ENCODE data around the gene SLC22A4. TPM values are rescaled to one million over a fixed set of nuclear protein-coding genes. Genes with fewer than 3 reads are reported as not detected.

Gene SLC22A4
- total RNA-seq, 2 experiments from 2014 or later: 0.16 to 0.22 TPM

DNA sequence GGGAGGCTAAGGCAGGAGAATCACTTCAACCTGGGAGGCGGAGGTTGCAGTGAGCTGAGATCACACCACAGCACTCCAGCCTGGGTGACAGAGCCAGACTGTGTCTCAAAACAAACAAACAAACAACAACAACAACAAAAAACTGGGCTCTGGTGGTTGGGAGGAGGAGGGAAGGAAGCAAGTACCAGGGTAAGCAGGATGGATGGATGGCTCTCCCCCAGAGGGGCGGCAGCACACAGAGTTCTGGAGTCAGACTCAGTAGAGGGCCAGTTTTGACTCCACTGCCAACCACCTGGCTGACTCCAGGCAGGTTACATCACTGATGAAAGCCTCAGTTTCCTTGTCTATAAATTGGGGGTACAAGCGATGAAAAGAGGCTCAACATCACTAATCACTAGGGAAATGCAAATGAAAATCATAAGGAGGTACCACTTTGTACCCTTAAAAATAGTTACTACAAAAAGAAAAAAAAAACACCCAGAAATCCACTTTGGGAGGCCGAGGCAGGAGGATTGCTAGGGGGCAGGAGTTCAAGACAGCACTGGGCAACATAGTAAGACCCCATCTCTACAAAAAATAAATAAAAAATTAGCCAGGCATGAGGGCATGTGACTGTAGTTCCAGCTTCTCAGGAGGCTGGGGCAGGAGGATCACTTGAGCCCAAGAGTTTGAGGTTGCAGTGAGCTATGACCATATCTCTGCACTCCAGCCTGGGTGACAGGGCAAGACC lies 3.2 kb downstream of the SLC22A4 start:
- H3K27me3 Mint-ChIP-seq: peaks cover 31% of the 10 kb centered on the region
- H3K4me1 Mint-ChIP-seq (ENCODE audit: low read depth): peaks cover 10% of the 10 kb centered on the region
- Histone ChIP-seq H3K36me3 (ENCODE audit: insufficient read depth, low read length) (no peaks in the 10 kb centered on the region), H3K9me3 (ENCODE audit: control insufficient read depth in 1 of 2, insufficient read depth in 1 of 2, low read length in 2 of 2) (no peaks in the 10 kb centered on the region), H3K4me1 (ENCODE audit: insufficient read depth, low read length) (peaks cover 26% of the 10 kb centered on the region), H3K4me3 (ENCODE audit: low read length) (no peak overlapping the region), H3K27me3 (ENCODE audit: control insufficient read depth in 1 of 2, insufficient read depth in 2 of 2, low read length in 2 of 2) (peaks cover 10 to 16% of the 10 kb centered on the region in 2 experiments), H3K27ac (ENCODE audit: low read depth in 1 of 2, low read length in 2 of 2) (no peak overlapping the region)
- no peak overlapping the region for H3K27ac Mint-ChIP-seq
- intact Hi-C loops (cut with DNase I, micrococcal nuclease): no loop called here
- H3K4me3 Mint-ChIP-seq: no peak overlapping the region
- H3K36me3 Mint-ChIP-seq (ENCODE audit: low read depth): no peaks in the 10 kb centered on the region
- H3K9me3 Mint-ChIP-seq: no peaks in the 10 kb centered on the region
- POLR2A ChIA-PET: no interaction called here
- TF ChIP-seq, protein P1, sequence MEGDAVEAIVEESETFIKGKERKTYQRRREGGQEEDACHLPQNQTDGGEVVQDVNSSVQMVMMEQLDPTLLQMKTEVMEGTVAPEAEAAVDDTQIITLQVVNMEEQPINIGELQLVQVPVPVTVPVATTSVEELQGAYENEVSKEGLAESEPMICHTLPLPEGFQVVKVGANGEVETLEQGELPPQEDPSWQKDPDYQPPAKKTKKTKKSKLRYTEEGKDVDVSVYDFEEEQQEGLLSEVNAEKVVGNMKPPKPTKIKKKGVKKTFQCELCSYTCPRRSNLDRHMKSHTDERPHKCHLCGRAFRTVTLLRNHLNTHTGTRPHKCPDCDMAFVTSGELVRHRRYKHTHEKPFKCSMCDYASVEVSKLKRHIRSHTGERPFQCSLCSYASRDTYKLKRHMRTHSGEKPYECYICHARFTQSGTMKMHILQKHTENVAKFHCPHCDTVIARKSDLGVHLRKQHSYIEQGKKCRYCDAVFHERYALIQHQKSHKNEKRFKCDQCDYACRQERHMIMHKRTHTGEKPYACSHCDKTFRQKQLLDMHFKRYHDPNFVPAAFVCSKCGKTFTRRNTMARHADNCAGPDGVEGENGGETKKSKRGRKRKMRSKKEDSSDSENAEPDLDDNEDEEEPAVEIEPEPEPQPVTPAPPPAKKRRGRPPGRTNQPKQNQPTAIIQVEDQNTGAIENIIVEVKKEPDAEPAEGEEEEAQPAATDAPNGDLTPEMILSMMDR (IDR thresholded peaks at IDR 0.05): no peak
- no peak for ATAC-seq (ENCODE audit: poor library complexity)
- DNase-seq: no peak
- CTCF ChIA-PET: no interaction called here

DNA sequence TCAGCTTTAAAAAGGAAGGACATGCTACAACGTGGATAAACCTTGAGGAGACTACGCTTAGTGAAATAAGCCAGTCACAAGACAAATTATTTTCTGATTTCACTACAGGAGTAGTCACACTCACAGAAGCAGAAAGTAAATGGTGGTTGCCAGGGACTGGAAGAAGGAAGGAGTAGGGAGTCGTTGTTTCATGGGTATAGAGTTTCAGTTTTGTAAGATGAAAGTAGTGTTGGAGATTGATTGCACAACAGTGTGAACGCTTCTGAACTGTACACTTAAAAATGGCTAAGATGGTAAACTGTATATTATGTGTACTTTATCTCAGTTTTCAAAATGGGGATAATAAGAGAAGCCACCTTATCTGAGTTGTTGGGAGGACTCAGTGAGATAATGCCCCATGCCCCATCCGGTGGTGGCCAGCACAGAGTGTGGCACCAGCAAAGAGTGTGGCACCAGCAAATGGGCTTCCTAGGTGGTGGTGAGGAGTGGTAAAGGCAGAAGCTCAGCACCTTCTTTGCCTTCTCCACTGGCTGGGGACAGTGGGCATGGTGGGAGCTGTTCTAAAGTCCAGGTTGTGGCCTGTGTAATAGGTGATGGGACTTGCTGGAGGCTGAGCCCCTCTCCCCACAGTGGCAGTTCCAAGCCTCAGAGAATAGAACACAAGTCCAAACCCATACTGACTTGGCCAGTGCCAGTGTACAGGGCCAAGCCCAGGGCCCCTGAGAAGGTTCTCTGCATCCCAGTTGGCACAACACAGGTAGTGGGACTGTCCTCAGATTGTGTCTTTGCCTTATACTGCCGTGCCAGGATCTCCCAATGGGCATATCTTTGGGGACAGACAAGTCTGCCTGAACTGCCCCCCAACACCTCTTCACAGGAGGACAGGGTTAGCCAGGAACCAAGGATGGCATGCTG lies 4.4 kb downstream of the SLC22A4 start:
- H3K27me3 ChIP-seq (ENCODE audit: control insufficient read depth in 1 of 2, insufficient read depth in 2 of 2, low read length in 2 of 2): peaks cover 10 to 11% of the 10 kb centered on the region in 2 experiments
- no peak overlapping the region for H3K4me3 ChIP-seq (ENCODE audit: low read length)
- H3K36me3 ChIP-seq (ENCODE audit: insufficient read depth, low read length): no peaks in the 10 kb centered on the region
- intact Hi-C loops (cut with DNase I, micrococcal nuclease): no loop called here
- DNase-seq (peak in 1 of 14 experiments; percentile 19), ATAC-seq (ENCODE audit: poor library complexity) (no peak)
- Mint-ChIP-seq H3K36me3 (ENCODE audit: low read depth) (no peaks in the 10 kb centered on the region), H3K27me3 (peaks cover 27% of the 10 kb centered on the region), H3K9me3 (no peaks in the 10 kb centered on the region), H3K27ac (no peak overlapping the region), H3K4me3 (no peak overlapping the region), H3K4me1 (ENCODE audit: low read depth) (peaks cover 5% of the 10 kb centered on the region)
- no peaks in the 10 kb centered on the region for H3K9me3 ChIP-seq (ENCODE audit: control insufficient read depth in 1 of 2, insufficient read depth in 1 of 2, low read length in 2 of 2)
- no peak overlapping the region for H3K27ac ChIP-seq (ENCODE audit: low read depth in 1 of 2, low read length in 2 of 2)
- CTCF ChIA-PET: no interaction called here
- peaks cover 18% of the 10 kb centered on the region for H3K4me1 ChIP-seq (ENCODE audit: insufficient read depth, low read length)
- TF ChIP-seq, protein P1 (IDR thresholded peaks at IDR 0.05): no peak
- POLR2A ChIA-PET: no interaction called here

DNA sequence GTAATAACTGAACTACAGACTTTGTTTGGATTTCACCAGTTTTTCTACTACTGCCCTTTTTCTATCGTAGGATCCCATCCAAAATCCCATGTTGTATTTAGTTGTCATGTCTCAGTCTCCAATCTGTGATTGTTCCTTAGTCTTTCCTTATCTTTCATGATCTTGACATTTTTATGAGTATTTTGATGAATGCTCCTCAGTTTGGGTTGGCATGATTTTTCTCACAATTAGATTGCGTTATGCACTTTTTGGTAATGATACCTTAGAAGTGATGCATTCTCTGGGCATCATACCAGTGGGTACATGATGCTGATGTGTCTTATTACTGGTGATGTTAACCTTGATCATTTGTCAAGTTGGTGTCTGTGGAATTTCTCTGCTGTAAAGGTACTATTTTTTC lies 5.7 kb downstream of the SLC22A4 start:
- Histone ChIP-seq H3K27me3 (ENCODE audit: control insufficient read depth in 1 of 2, insufficient read depth in 2 of 2, low read length in 2 of 2) (peaks cover 8 to 10% of the 10 kb centered on the region in 2 experiments), H3K27ac (ENCODE audit: low read depth in 1 of 2, low read length in 2 of 2) (no peak overlapping the region), H3K4me1 (ENCODE audit: insufficient read depth, low read length) (peaks cover 7% of the 10 kb centered on the region), H3K36me3 (ENCODE audit: insufficient read depth, low read length) (no peaks in the 10 kb centered on the region), H3K4me3 (ENCODE audit: low read length) (no peak overlapping the region), H3K9me3 (ENCODE audit: control insufficient read depth in 1 of 2, insufficient read depth in 1 of 2, low read length in 2 of 2) (peaks cover 4 to 5% of the 10 kb centered on the region in 2 experiments)
- no peaks in the 10 kb centered on the region for H3K36me3 Mint-ChIP-seq (ENCODE audit: low read depth)
- H3K4me3 Mint-ChIP-seq: no peak overlapping the region
- H3K27ac Mint-ChIP-seq: no peak overlapping the region
- H3K9me3 Mint-ChIP-seq: peaks cover 3% of the 10 kb centered on the region
- CTCF ChIA-PET: no interaction called here
- intact Hi-C loops (cut with DNase I, micrococcal nuclease): no loop called here
- POLR2A ChIA-PET: no interaction called here
- peaks cover 22% of the 10 kb centered on the region for H3K27me3 Mint-ChIP-seq
- ATAC-seq (ENCODE audit: poor library complexity) (no peak), DNase-seq (no peak)
- TF ChIP-seq, protein P1 (IDR thresholded peaks at IDR 0.05): no peak
- peaks cover 4% of the 10 kb centered on the region for H3K4me1 Mint-ChIP-seq (ENCODE audit: low read depth)
